ENCODE data around the gene CDKN2D. TPM values are rescaled to one million over a fixed set of nuclear protein-coding genes. Genes with fewer than 3 reads are reported as not detected.

CDKN2D gene
- total RNA-seq, 4 donors from 2014 or later = 7.7 to 14.6 (median 7.8) TPM

- peaks cover 0 to 5% of the 10 kb centered on the region in 2 donors for H3K4me1 ChIP-seq
- H3K36me3 ChIP-seq = no peaks in the 10 kb centered on the region
- H3K27me3 ChIP-seq = no peaks in the 10 kb centered on the region
- peak overlapping the region in 1 of 2 donors; percentile 91 for H3K4me3 ChIP-seq
- no peak overlapping the region for H3K27ac ChIP-seq
- intact Hi-C loops (cut with DNase I; ENCODE audit: low total_unique reads) = no loop called here
- no peaks in the 10 kb centered on the region for H3K9me3 ChIP-seq
- no peak for TF ChIP-seq CTCF (IDR thresholded peaks at IDR 0.05)
- no peak for TF ChIP-seq POLR2A (IDR thresholded peaks at IDR 0.05)
- DNase-seq = no peak
Measured at GRCh38 chr19:10601999-10602329, 33.2 kb upstream of the CDKN2D start.

GRCh38 chr19:10600149-10600548, 31.4 kb upstream of the CDKN2D start:
- no peak overlapping the region for H3K4me3 ChIP-seq
- no peaks in the 10 kb centered on the region for H3K27me3 ChIP-seq
- no peak for TF ChIP-seq POLR2A (IDR thresholded peaks at IDR 0.05)
- TF ChIP-seq CTCF (IDR thresholded peaks at IDR 0.05) = no peak
- H3K36me3 ChIP-seq = no peaks in the 10 kb centered on the region
- intact Hi-C loops (cut with DNase I; ENCODE audit: low total_unique reads) = no loop called here
- H3K27ac ChIP-seq = no peak overlapping the region
- H3K4me1 ChIP-seq = peaks cover 0 to 5% of the 10 kb centered on the region in 2 donors
- no peak for DNase-seq
- no peaks in the 10 kb centered on the region for H3K9me3 ChIP-seq

GRCh38 chr19:10593820-10594637, 25.2 kb upstream of the CDKN2D start:
- no peaks in the 10 kb centered on the region for H3K9me3 ChIP-seq
- no peaks in the 10 kb centered on the region for H3K36me3 ChIP-seq
- H3K27me3 ChIP-seq = no peaks in the 10 kb centered on the region
- H3K4me3 ChIP-seq = no peak overlapping the region
- TF ChIP-seq CTCF (IDR thresholded peaks at IDR 0.05) = no peak
- no peak for TF ChIP-seq POLR2A (IDR thresholded peaks at IDR 0.05)
- DNase-seq = no peak
- H3K4me1 ChIP-seq = no peaks in the 10 kb centered on the region
- intact Hi-C loops (cut with DNase I; ENCODE audit: low total_unique reads) = no loop called here
- no peak overlapping the region for H3K27ac ChIP-seq

- intact Hi-C loops (cut with DNase I; ENCODE audit: low total_unique reads) = no loop called here
- H3K9me3 ChIP-seq = no peaks in the 10 kb centered on the region
- H3K4me3 ChIP-seq = no peak overlapping the region
- no peaks in the 10 kb centered on the region for H3K27me3 ChIP-seq
- DNase-seq = no peak
- no peak overlapping the region for H3K27ac ChIP-seq
- TF ChIP-seq CTCF (IDR thresholded peaks at IDR 0.05) (no peak), POLR2A (IDR thresholded peaks at IDR 0.05) (no peak)
- no peaks in the 10 kb centered on the region for H3K4me1 ChIP-seq
- H3K36me3 ChIP-seq = no peaks in the 10 kb centered on the region
Measured at GRCh38 chr19:10593148-10593547, 24.4 kb upstream of the CDKN2D start.

GRCh38 chr19:10587839-10588150, 19.0 kb upstream of the CDKN2D start:
- Histone ChIP-seq H3K27me3 (peaks cover 0 to 6% of the 10 kb centered on the region in 2 donors), H3K4me1 (no peaks in the 10 kb centered on the region), H3K36me3 (no peaks in the 10 kb centered on the region), H3K4me3 (no peak overlapping the region), H3K27ac (no peak overlapping the region), H3K9me3 (no peaks in the 10 kb centered on the region)
- no peak for DNase-seq
- TF ChIP-seq POLR2A (IDR thresholded peaks at IDR 0.05) (no peak), CTCF (IDR thresholded peaks at IDR 0.05) (no peak)
- intact Hi-C loops (cut with DNase I; ENCODE audit: low total_unique reads) = no loop called here

Measured in uterus (tissue), 4 donors.